Suprapubic skin (tissue), 3 donors: Measurements from ENCODE around the gene HBEGF.

Experiments
- EP300 ChIP-seq: sonication (generic); formaldehyde crosslinking; IDR thresholded peaks from one replicate; pipeline ENCODE4 v1.6.1; 2017; ENCODE audit warnings: antibody characterized with exemption
- POLR2A ChIP-seq, 2 donors: fragments of 450-650 bp; IDR thresholded peaks; one replicate each; pipeline ENCODE4 v1.6.1; 2017; ENCODE audit warnings: antibody characterized with exemption in 2 of 2, mild to moderate bottlenecking in 2 of 2, moderate library complexity in 2 of 2
- TF ChIP-seq, protein P1 (sequence below), 2 donors: fragments of 200-600 bp in 1 of 2; fragments of 450-650 bp in 1 of 2; sonication (generic) in 1 of 2; IDR thresholded peaks; one replicate each; pipeline ENCODE4 v1.5.1; 2016 to 2019; ENCODE audit warnings: antibody characterized with exemption in 2 of 2, mild to moderate bottlenecking in 1 of 2, moderate library complexity in 1 of 2

DNA sequence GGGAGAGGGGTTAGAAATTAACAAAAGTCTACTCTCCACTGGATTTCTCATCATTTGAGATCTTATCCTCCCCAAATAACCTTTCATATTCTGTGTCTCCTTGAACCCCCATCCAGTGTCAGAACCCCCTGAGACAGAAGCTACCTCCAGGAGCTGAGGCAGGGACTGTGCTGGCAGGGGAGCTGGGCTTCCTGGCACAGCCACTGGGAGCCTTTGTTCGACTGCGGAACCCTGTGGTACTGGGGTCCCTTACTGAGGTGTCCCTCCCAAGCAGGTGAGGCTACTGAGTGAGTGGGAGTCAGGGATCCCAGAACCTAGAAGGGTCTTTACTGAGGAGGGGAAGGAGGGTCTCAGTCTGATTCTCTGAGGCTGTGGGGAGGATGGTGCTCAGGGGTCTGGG is 15.5 kb upstream of the HBEGF start:
- TF ChIP-seq, protein P1, sequence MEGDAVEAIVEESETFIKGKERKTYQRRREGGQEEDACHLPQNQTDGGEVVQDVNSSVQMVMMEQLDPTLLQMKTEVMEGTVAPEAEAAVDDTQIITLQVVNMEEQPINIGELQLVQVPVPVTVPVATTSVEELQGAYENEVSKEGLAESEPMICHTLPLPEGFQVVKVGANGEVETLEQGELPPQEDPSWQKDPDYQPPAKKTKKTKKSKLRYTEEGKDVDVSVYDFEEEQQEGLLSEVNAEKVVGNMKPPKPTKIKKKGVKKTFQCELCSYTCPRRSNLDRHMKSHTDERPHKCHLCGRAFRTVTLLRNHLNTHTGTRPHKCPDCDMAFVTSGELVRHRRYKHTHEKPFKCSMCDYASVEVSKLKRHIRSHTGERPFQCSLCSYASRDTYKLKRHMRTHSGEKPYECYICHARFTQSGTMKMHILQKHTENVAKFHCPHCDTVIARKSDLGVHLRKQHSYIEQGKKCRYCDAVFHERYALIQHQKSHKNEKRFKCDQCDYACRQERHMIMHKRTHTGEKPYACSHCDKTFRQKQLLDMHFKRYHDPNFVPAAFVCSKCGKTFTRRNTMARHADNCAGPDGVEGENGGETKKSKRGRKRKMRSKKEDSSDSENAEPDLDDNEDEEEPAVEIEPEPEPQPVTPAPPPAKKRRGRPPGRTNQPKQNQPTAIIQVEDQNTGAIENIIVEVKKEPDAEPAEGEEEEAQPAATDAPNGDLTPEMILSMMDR (IDR thresholded peaks at IDR 0.05), result no peak
- TF ChIP-seq POLR2A (IDR thresholded peaks at IDR 0.05) (no peak), EP300 (no peak)
